ENCODE measurements around the gene LSAMP. TPM values are rescaled to one million over a fixed set of nuclear protein-coding genes. Genes with fewer than 3 reads are reported as not detected.

Gene LSAMP
- total RNA-seq, 2 donors from 2014 or later = 1.6 to 4.7 TPM

DNA sequence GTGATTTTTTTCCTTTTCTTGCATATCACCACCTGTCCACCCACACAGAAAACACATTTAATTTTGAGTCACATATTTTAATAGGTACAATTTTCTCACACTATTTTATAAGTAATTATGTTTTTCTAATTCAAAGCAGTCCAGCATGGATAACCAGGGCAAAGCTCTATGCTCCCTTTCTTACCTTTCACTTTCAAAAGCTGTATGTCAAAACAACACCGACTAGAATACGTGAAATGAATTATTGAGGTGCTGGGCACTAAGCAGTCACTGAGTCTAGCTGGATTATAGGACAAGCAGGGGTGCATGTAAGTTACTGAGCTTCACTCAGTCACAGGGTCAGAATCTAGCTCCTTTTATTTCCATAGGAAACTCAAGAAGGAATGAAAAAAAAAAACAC lies 60.6 kb downstream of the LSAMP start:
- ATAC-seq = no peak
- DNase-seq = no peak
- intact Hi-C loops (cut with DNase I) = no loop called here

DNA sequence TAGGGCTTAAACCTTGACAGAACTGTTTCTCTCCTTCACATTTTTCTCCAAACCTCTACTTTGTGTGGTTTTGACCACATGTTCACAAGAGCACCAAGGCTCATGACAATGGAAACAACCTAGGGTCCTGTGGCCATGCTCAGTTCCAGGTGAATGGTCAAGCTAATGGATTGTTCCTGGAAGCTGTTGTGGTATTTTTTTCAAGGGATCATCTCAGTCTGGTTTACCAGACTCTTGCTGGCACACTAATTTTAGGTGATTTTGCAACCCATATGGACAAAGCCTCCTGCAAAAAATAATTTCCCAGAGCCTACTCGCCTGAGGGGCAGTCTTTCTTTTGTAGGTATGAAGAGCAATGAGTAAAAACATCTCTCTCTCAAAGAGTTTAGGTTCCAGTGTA lies 67.2 kb downstream of the LSAMP start:
- intact Hi-C loops (cut with DNase I) = no loop called here
- no peak for ATAC-seq
- no peak for DNase-seq

DNA sequence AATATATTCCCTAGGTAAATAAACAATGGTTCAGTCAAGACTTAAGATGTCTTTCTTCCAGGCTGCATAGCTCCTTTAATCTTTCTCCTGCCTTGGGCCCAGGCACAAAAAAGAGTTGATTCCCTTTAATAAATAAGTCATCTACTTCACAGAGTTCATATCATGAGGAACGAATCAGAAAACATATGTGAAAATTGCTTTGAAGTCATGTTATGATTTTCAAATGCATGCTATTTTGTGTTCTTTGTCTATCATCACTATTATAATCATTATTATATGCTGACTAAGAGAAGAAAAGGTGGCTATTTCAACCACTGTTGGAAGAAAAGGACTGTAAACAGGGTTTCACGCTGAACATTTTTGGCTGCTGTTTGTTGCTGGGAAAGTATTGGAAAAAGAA lies 70.4 kb downstream of the LSAMP start:
- no peak for DNase-seq
- intact Hi-C loops (cut with DNase I) = no loop called here
- ATAC-seq = no peak

DNA sequence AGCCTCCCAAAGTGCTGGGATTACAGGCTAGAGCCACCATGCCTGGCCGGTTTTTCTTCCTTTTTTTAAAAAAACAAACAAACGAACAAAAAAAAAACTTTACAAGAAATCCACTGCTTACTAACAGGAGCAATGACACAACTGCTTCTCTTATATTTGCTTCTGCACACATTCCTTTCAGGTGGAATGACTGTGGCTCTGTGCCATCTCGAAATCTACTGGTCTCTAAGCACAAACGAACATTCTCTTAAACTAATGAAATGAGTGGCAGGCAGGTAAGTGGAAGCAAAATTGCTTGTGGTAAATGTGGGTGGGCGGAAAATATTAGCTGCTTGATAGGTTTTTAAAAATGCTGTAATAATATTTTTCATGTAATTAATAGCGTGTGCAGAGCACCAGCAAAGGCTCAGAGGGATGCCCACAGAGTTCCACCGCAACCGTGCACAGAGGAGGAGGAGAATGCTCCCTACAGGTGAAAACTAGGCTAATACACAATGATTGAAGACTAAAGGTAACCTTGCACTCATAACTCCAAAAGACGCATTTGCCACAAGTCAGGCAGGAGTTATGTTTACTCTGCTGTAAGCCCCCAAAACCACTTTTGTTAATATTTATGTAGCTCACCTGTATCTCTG lies 77.4 kb downstream of the LSAMP start:
- intact Hi-C loops (cut with DNase I) = no loop called here
- ATAC-seq = no peak
- no peak for DNase-seq

DNA sequence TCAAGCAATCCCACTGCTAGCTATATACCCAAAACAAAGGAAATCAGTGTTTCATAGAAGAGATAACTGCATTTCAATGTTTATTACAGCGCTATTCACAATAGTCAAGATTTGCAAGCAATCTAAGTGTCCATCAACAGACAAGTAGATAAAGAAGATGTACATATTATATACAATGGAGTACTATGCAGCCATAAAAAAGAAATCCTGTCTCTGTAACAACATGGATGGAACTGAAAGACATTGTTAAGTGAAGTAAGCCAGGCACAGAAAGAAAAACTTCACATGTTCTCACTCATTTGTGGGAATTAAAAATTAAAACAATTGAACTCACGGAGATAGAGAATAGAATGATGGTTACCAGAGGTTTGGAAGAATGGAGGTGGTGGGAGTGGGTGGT lies 89.2 kb downstream of the LSAMP start:
- no peak for DNase-seq
- intact Hi-C loops (cut with DNase I) = no loop called here
- no peak for ATAC-seq

DNA sequence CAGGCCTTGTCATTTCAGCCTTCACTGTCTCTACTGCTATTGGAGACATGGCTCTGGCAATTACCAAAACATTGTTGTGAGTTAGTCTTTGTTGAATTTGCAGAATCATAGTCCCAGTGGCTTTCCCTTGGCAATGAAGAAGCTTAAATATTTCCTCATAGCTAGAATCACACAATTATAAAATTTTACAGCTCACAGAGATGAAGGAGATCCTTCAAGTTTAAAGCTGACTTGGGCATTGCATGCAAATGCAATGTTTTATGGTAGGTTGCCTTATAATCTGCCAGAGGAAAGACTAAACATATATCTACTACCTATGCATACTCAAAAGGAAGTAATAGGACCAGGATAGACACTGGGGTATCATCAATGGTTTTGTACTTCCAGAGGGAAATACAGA lies 90.9 kb downstream of the LSAMP start:
- DNase-seq = no peak
- intact Hi-C loops (cut with DNase I) = no loop called here
- no peak for ATAC-seq

DNA sequence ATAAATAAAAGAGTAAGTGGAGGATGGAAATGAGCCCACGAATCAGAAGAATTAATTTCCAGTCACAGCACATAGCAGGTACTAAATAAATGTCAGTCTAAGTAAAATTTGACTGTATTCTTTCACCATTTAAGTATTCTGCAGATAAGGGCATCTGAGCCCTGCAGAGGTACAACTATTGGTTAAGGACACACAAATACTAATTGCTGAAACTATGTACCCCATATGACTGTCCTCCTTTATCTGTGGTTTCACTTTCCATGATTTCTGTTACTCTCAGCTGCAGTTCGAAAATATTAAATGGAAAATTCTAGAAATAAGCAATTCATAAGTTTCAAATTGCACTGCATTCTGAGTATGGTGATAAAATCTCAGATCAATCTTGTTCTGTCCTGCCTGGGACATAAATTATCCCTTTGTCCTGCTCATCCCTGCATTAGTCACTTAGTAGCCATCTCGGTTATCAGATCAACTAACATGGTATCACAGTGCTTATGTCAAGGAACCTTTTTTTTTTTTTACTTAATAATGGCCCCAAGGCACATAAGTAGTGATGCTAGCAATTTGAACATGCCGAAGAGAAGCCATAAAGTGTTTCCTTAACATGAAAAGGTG lies 95.1 kb downstream of the LSAMP start:
- intact Hi-C loops (cut with DNase I) = no loop called here
- ATAC-seq = no peak
- no peak for DNase-seq

DNA sequence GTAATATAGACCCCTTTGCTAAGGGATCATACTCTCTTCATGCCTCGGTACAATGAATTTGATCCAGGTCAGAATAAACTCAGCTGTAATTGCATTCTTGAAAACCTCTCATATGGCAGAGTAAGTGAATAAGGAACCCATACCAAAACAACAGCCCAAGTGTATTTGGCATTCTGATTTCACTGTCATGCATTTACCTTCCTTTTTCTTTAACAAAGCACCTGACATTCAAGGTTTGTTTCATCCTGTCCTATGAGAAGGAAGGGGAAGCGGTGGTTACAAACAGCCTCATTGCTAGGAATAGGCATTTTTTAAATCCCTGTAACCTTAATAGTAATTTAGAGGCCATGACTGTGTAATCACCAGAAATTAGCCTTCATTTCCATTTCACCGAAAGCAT lies 97.1 kb downstream of the LSAMP start:
- no peak for ATAC-seq
- DNase-seq = no peak
- intact Hi-C loops (cut with DNase I) = no loop called here

DNA sequence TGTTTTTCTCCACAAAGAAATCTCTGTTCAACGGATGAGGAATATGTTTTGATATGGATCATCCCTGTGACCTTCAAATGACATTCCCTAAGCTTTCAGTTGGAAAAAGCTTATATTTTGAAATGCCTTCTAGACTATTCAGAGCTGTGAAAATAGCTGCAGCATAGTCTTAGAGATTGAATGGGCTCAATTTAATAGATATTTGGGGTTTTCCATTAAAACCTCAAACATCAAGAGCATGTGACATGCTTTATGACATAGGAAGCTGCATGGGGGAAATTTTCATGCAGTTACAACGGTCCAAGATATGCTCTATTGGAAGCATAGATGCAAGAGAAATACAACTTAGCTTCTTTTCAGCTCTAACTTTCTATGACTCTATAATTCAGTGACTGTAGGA lies 102.8 kb downstream of the LSAMP start:
- DNase-seq (no peak), ATAC-seq (no peak)
- intact Hi-C loops (cut with DNase I) = no loop called here

DNA sequence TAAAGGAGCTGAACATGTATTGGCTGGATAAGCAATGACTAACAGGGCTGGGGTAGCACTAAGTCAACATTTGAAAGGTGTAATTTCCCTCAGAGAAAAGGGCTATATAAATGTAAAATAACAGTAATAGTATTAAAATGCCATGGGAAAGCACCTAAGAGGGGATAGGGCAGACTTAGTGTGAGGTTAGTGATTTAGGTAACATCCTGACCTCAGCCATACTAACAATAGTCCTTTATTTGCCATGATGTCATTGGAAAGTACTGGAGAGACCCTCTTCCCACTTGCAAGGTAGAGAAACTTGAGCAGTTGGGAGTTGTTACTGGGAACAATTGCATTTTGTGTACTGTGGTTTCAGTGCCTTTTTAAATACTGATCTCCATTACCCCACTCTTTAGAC lies 103.4 kb downstream of the LSAMP start:
- intact Hi-C loops (cut with DNase I) = no loop called here
- DNase-seq (no peak), ATAC-seq (no peak)

DNA sequence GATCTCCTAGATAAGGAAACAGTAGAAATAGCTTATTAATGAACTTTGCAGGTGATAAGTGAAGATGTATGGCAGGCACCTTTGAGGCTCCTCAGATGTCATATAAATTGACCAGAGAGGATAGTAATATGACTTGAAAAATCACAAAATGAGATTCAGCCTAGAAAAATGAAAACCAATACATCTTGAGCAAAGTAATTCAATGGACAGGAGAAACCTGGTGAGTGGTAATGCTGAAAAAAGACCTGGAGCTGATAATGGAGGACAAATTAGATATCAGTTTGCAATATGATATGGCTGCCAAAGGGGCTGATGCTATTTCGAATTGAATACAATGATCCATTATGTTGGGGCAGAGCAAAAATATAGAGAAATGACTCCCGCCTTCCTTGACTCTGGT lies 103.9 kb downstream of the LSAMP start:
- intact Hi-C loops (cut with DNase I) = no loop called here
- DNase-seq = no peak
- ATAC-seq = no peak

DNA sequence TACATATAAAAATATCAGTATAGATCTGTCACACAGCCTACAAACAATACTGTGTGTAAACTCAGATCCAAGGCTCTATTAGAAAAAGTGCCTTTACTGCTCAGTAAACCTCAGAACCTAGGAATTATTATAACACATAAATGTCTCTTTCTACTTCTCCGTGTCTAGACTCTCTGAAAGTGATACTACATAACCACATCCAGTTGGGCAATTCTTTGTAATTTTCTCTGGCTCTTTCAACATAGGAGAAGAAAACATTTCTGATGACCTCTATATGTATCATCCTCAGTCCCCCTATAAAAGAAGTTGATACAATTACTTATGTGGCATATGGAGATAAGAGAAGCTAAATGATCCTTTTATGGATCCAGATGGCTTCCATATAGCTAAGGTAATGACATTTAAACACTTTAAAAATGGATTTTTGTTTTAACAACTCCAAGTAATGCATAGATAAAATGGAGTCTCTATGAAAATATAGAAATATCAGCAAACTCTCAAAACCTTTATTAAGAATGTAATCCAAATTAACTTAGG lies 104.5 kb downstream of the LSAMP start:
- DNase-seq (no peak), ATAC-seq (no peak)
- intact Hi-C loops (cut with DNase I) = no loop called here

DNA sequence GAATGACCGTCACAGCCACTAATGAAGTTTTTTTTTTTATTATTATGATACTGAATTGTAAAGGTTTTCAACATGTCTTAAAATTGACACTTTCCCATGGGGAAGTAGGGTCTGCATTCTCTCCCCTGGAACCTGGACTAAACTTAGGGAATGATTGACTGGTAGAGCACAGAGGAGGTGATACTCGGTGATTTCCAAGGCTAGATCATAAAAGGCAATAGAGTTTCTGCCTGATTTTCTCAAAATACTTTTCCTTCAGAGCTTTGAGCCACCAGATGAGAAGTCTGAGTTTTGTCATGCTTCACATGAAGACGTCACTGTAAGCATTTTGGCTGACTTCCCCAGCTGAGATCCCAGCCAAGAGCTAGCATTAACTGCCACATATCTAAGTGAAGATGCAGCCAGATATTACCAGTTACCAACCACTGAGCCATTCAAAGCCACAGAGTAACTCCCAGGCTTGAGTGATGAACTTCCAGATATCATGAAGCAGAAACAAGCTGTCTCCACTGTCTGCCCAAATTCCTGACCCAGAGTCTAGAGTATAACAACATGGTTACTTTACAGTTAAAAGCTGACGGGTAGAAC lies 105.8 kb downstream of the LSAMP start:
- intact Hi-C loops (cut with DNase I) = no loop called here
- peak; percentile 44 for DNase-seq
- peak in 1 of 2 donors; percentile 50 for ATAC-seq

DNA sequence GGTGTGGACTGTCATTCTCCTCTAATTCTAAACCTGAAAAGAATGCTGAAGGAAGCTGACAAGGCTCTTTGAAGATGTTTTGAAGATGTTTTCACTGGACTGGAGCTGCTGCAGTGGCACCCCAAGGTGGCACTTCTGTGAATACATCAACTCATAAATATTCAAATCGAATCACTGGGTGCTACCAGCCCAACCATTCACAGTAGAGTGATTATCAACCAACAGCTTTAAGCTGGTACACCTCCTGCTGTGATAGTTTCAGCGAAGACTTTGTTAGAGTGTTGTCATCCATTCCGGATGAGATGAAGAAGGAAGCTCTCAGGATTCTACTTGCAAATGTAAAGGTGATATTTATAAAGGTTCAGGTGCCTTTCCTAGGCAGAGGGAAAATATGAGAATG lies 106.6 kb downstream of the LSAMP start:
- DNase-seq = no peak
- no peak for ATAC-seq
- intact Hi-C loops (cut with DNase I) = no loop called here

DNA sequence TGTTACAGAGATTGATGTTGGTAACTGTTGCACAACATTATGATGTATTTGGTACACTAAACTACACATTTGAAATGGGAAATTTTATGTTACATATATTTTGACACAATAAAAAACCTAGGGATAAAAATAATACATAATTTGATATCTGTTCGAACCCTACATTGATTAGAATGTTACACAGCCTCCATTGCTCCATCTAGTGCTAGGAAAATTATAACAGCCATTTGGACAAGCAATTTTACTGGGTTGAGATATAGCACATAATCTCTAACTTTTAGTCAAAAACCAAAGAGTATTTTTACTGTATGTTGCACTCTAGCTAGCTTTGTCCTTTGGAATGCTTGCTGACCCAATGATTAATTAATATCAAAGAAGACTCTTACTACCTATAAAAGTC lies 108.1 kb downstream of the LSAMP start:
- ATAC-seq (no peak), DNase-seq (no peak)
- intact Hi-C loops (cut with DNase I) = no loop called here

DNA sequence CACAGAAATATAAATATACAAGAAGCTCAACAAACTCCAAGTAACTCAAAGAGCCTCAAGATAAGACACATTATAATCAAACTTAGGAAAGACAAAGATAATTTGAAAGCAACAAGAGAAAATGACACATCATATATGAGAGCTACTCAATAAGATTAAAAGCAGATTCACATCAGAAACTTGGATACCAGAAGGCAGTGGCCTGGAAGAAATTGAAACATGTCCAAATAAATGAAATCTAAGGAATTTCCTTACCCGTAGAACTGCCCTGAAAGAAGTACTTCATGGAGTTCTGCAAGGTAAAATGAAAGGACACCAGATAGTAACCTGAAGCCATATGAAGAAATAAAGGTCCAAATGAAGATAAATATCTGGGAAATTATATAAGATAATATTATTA lies 113.9 kb downstream of the LSAMP start:
- DNase-seq = no peak
- no peak for ATAC-seq
- intact Hi-C loops (cut with DNase I) = no loop called here

DNA sequence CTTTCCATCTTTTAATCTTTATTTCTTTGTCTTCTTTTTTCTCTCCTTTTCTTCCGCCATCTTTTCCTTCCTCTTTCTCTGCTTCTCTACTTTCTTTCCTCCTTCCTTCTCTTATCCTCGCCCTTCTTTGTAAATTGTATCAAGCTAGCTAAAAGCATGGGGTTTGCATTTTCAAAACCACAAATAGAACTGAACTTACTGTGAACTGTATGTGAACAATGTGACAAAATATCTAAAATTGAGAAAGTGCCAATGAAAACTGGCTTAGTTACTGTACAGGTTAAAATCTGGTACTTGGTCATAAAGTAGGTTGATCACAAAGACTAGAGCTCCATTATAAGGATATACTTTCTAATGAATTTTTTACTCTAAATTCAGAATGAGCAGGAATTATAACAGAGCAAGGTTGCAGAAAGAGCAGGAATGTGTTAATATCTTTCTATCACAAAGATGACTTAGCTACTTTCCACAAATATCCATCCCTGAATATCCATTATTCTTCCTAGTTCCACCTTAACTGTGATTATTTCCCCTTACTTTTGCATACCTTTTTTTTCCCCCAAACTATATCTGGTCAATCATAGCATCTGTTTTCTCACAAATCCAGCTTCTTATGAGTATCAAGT lies 122.4 kb downstream of the LSAMP start:
- no peak for ATAC-seq
- intact Hi-C loops (cut with DNase I) = no loop called here
- DNase-seq = no peak

DNA sequence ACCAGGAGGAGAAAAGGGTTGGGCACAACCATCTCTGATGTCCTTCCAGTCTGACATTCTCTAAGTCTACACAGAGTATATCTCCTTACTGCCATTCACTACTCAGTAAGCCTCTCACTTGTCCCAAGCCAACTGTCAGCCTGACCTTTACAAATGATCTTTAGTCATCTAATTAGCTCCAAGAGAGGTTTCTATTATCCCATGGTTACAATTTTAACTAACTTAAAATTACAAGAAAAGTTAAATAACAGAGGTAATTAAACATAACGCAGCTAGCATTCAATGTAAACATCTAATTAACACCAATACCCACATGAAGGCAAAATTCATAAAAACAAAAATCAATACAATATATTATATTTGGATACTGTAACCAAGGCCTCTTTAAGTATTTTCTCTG lies 126.9 kb downstream of the LSAMP start:
- DNase-seq = no peak
- intact Hi-C loops (cut with DNase I) = no loop called here
- no peak for ATAC-seq

DNA sequence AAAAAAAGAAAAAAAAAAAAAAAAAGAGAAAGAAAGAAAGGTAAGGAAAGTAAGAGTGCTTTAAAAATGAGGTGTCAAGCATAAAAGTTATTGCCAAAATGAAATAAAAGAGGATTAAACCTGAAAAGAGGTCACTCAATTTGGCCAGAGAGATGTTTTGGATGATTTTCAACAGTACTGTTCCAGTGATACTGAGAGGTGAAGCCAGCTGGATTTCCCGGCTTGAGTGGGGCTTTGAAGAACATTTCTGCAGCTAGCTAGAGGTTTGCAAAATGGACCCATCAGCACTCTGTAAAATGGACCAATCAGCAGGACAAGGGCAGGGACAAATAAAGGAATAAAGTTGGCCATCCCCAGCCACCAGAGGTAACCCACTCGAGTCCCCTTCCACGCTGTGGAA lies 128.5 kb downstream of the LSAMP start:
- no peak for ATAC-seq
- intact Hi-C loops (cut with DNase I) = no loop called here
- no peak for DNase-seq

DNA sequence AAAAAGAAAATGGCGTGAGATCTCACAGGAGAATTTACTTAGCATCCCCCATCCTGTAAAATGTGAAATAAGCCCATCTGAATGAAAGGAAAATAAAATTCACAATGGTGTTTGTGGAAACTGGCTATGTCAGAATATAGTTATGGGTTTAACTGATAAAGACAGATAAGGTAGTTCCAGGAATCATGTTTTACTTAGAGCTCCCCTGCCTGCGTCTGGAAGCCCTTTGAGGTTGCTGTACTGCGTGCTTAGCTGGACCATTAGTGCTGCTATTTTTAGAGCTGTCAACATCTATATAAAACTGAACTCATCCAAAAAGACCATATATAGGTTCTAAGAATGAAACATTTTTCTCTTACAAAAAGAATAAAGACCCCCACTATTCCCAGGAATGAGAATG lies 130.8 kb downstream of the LSAMP start:
- DNase-seq = no peak
- ATAC-seq = no peak
- intact Hi-C loops (cut with DNase I) = no loop called here

DNA sequence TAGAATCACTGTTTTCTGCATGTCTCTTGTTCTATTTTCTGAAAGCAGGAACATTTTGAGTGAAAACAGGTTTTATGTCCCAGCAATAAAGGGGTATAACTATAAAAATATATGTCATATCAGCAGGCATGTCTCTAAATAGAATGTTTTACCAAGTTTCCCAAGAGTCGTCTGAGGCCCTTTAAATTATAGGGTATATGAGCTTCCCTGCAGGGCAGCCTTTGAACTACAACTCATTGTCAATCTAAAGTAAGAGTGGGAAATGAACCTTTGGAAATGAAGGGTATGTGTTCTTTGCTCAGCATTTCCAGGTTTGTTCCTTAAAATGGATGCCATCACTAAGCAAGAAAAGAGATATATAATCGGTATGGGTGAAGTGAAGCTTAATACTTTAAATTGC lies 138.6 kb downstream of the LSAMP start:
- intact Hi-C loops (cut with DNase I) = no loop called here
- ATAC-seq (no peak), DNase-seq (no peak)
